Measurements from ENCODE around the gene TBP. TPM values are rescaled to one million over a fixed set of nuclear protein-coding genes. Genes with fewer than 3 reads are reported as not detected.
"Not testable (repeated sequence)": the region's sequence is repeated elsewhere in the genome, so short reads cannot be mapped to it uniquely, and the experiment has no call there.

Gene TBP
- total RNA-seq, 2 donors from 2014 or later = 21.6 to 28.0 TPM

GRCh38 chr6:170506446-170506845 lies 47.7 kb upstream of the TBP start:
- Histone ChIP-seq H3K9ac (ENCODE audit: extremely low read depth, low read length, poor library complexity, severe bottlenecking) (no peak overlapping the region), H3K27me3 (ENCODE audit: control insufficient read depth, insufficient read depth, low read length, poor library complexity, severe bottlenecking) (peaks cover 6% of the 10 kb centered on the region), H3K4me1 (ENCODE audit: control insufficient read depth, insufficient read depth, low read length) (no peaks in the 10 kb centered on the region), H3K4me3 (ENCODE audit: low read length) (no peak overlapping the region), H3K9me3 (ENCODE audit: control insufficient read depth, low read length) (no peaks in the 10 kb centered on the region), H3K27ac (ENCODE audit: low read depth, low read length) (no peak overlapping the region), H3K36me3 (ENCODE audit: control insufficient read depth, insufficient read depth, low read length) (no peaks in the 10 kb centered on the region)
- no peak for DNase-seq
- no peak overlapping the region for H3K27ac Mint-ChIP-seq
- TF ChIP-seq CTCF (conservative IDR thresholded peaks at IDR 0.05) = no peak
- no peak overlapping the region for H3K4me3 Mint-ChIP-seq
- H3K4me1 Mint-ChIP-seq = no peaks in the 10 kb centered on the region
- peaks cover 34% of the 10 kb centered on the region for H3K27me3 Mint-ChIP-seq (ENCODE audit: insufficient read depth)
- peaks cover 5% of the 10 kb centered on the region for H3K36me3 Mint-ChIP-seq (ENCODE audit: low read depth)
- peaks cover 17% of the 10 kb centered on the region for H3K9me3 Mint-ChIP-seq
- WGBS, 2 experiments (ENCODE audit: insufficient coverage in 1 of 2, insufficient read length in 1 of 2) = 84 to 95% methylated on average over 4 of the region's 4 CpGs

GRCh38 chr6:170507728-170508127 lies 46.4 kb upstream of the TBP start:
- H3K36me3 Mint-ChIP-seq (ENCODE audit: low read depth); H3K9me3 ChIP-seq (ENCODE audit: control insufficient read depth, low read length); H3K27ac ChIP-seq (ENCODE audit: low read depth, low read length); H3K9ac ChIP-seq (ENCODE audit: extremely low read depth, low read length, poor library complexity, severe bottlenecking); H3K27ac Mint-ChIP-seq; H3K9me3 Mint-ChIP-seq; H3K4me1 ChIP-seq (ENCODE audit: control insufficient read depth, insufficient read depth, low read length); H3K36me3 ChIP-seq (ENCODE audit: control insufficient read depth, insufficient read depth, low read length); H3K4me3 Mint-ChIP-seq; H3K27me3 ChIP-seq (ENCODE audit: control insufficient read depth, insufficient read depth, low read length, poor library complexity, severe bottlenecking); H3K4me1 Mint-ChIP-seq; H3K4me3 ChIP-seq (ENCODE audit: low read length); DNase-seq: not testable (repeated sequence)
- 79 to 88% methylated on average over 1 to 2 of the region's 2 CpGs for WGBS, 2 experiments (ENCODE audit: insufficient coverage in 1 of 2, insufficient read length in 1 of 2)
- H3K27me3 Mint-ChIP-seq (ENCODE audit: insufficient read depth) = peaks cover 27% of the 10 kb centered on the region

- H3K36me3 Mint-ChIP-seq (ENCODE audit: low read depth); H3K9ac ChIP-seq (ENCODE audit: extremely low read depth, low read length, poor library complexity, severe bottlenecking); H3K9me3 Mint-ChIP-seq; H3K4me3 ChIP-seq (ENCODE audit: low read length); H3K27me3 ChIP-seq (ENCODE audit: control insufficient read depth, insufficient read depth, low read length, poor library complexity, severe bottlenecking); H3K36me3 ChIP-seq (ENCODE audit: control insufficient read depth, insufficient read depth, low read length); H3K9me3 ChIP-seq (ENCODE audit: control insufficient read depth, low read length); H3K27ac ChIP-seq (ENCODE audit: low read depth, low read length); DNase-seq; H3K4me1 ChIP-seq (ENCODE audit: control insufficient read depth, insufficient read depth, low read length); H3K4me3 Mint-ChIP-seq; H3K27ac Mint-ChIP-seq; H3K4me1 Mint-ChIP-seq: not testable (repeated sequence)
- H3K27me3 Mint-ChIP-seq (ENCODE audit: insufficient read depth) = peaks cover 21% of the 10 kb centered on the region
- no CpG with 5 or more reads among the region's 1 CpG for WGBS, 2 experiments (ENCODE audit: insufficient coverage in 1 of 2, insufficient read length in 1 of 2)
Observed at GRCh38 chr6:170508275-170508674, 45.9 kb upstream of the TBP start.

- not testable (repeated sequence) for H3K4me1 ChIP-seq (ENCODE audit: control insufficient read depth, insufficient read depth, low read length); H3K36me3 ChIP-seq (ENCODE audit: control insufficient read depth, insufficient read depth, low read length); H3K27ac Mint-ChIP-seq; H3K4me3 Mint-ChIP-seq; H3K4me3 ChIP-seq (ENCODE audit: low read length); H3K9me3 Mint-ChIP-seq; H3K4me1 Mint-ChIP-seq; DNase-seq; H3K27ac ChIP-seq (ENCODE audit: low read depth, low read length); H3K9ac ChIP-seq (ENCODE audit: extremely low read depth, low read length, poor library complexity, severe bottlenecking); H3K27me3 ChIP-seq (ENCODE audit: control insufficient read depth, insufficient read depth, low read length, poor library complexity, severe bottlenecking); H3K9me3 ChIP-seq (ENCODE audit: control insufficient read depth, low read length); H3K36me3 Mint-ChIP-seq (ENCODE audit: low read depth)
- WGBS, 2 experiments (ENCODE audit: insufficient coverage in 1 of 2, insufficient read length in 1 of 2) = 93 to 100% methylated on average over 2 to 5 of the region's 5 CpGs
- H3K27me3 Mint-ChIP-seq (ENCODE audit: insufficient read depth) = peaks cover 19% of the 10 kb centered on the region
Observed at GRCh38 chr6:170508892-170509722, 45.1 kb upstream of the TBP start.

Measured in endodermal cell (in vitro differentiated cells).